Sciatic nerve (tissue), 2 donors: ENCODE data around the gene REX1BD. TPM values are rescaled to one million over a fixed set of nuclear protein-coding genes. Genes with fewer than 3 reads are reported as not detected.
"Not testable (repeated sequence)": the region's sequence is repeated elsewhere in the genome, so short reads cannot be mapped to it uniquely, and the experiment has no call there.

Source experiments
- ATAC-seq: fragments of 200-7000 bp; cut with Tn5 transposase; one replicate; pipeline ENCODE4 v1.9.1; 2020; ENCODE audit warnings: mild to moderate bottlenecking, moderate library complexity
- DNase-seq: peaks from one replicate; pipeline ENCODE4 v3.0.0-alpha.2; 2020; ENCODE audit warnings: low spot score
- intact Hi-C: fragments of 100-400 bp; cut with DNase I; formaldehyde crosslinking; loops from one replicate; pipeline ENCODE4 v1.14.2; 2022
- total RNA-seq: library from RNA; stranded (reverse); fragmentation: NEBNext Ultra II Directional; extraction: Animal tissue kit (Norgen Biotek cat#: 25700); gene quantifications from one replicate; pipeline ENCODE4 v1.2.1, GENCODE V29; 2021
- donor health status: DM: no; HTN: no; CAD: no.
- donor health status: DM: no; HTN: no; CAD: no.

Gene REX1BD
- total RNA-seq, 1 donor from 2014 or later = 58.1 TPM

DNA sequence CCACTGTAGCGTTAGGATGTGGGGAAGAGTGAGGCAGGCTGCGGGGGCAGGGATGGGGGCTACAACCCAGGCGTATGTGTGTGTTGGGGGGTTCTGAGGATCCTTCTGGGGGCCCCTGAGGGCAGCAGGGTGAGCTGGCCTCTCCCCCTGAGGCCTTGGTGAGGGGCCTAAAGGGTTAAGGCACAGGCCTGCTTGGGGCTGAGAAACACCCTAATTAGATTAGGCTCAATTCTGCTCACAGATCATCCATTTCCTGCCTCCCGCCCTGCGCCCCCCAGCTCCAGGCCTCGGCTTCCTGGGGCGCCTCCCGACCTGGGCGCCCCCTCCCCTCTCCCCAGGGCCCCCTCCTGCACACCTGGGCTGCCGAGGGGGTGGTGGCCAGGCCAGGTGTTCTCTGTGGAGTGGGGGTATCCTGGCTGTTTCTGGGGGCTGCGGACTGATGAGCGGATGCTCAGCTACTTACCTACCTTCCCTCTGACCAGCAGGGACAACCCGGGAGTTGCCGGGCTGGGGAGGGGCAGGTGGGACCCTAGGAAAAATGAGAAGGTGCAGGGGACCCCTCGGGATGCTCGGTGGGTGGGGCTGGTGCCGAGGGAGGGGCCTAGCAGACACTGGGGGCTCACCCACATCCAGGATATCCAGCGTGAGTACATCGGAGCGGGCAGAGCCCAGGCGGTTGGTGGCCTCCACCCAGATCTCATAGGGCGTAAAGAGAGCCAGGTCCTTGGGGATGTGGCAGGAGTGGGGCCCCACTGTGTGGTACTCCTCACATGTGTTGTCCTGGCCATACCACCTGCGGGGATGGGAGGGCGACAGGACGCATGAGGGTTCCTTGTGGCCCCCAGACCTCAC is 9.4 kb downstream of the REX1BD start:
- intact Hi-C loops = loop anchor here (10.0 kb wide), 1 partner anchor 77 kb away; no protein-coding TSS in a partner anchor
- DNase-seq (no peak), ATAC-seq (no peak)

DNA sequence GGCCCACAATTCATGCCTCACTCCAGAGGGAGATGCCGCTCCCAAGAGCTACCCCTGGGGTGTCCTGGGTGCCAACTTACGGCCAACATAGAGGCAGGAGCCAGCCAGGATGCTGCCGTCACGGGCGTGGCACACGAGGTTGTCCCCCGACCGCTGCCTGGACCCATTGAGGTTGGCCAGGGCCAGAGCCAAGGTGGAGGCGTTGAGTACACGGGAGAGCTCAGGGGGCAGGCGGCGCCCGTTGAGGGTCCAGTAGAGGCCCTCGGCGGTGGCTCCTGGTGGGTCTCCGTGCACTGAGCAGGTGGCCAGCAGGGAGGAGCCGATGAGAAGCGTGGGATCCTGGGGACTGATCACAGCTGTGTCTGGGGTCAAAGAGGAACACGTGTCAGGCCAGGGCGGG is 10.9 kb downstream of the REX1BD start:
- intact Hi-C loops = loop anchor here (10.0 kb wide), 1 partner anchor 75 kb away; no protein-coding TSS in a partner anchor
- ATAC-seq = no peak
- no peak for DNase-seq

DNA sequence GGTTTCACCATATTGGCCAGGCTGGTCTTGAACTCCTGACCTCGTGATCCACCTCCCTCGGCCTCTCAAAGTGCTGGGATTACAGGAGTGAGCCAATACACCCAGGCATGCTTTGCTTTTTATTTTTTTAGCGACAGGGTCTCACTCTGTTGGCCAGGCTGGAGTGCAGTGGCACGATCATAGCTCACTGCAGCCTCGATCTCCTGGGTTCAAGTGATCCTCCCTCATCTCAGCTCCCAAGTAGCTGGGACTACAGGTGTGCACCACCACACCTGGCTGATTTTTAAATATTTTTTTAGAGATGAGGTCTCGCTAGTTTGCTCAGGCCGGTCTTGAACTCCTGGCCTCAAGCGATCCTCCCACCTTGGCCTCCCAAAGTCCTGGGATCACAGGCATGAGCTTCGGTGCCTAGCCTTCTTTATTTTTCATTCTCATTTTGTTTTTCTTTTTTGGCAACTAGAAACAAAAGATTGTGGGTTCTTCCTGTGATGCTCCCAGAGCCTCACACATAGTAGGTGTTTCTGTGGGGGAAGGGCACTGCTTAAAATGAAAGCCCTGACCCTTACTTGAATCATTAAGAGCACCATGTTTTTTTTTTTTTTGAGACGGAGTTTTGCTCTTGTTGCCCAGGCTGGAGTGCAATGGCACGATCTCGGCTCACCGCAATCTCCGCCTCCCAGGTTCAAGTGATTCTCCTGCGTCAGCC is 12.2 kb downstream of the REX1BD start:
- ATAC-seq, DNase-seq, intact Hi-C loops: not testable (repeated sequence)

DNA sequence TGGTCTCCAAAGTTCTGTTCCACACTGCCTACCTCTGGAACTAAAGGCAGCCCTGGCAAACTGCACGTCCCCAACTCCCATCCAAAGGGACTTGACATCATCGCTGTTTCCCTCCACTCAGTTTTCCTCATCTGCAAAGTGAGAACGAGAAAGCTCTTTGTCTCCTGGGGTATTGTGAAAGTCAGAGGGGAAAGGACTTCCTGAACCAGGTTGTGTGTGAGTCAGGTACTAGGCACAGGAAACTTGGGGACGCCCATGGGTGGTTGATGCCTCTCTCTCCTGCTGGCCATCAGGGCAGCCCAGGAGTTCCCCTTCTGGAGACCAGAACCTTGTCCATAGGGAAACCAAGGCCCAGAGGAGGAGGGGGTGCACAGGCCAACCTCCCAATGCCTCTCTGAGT is 13.3 kb downstream of the REX1BD start:
- ATAC-seq = no peak
- intact Hi-C loops = no loop called here

DNA sequence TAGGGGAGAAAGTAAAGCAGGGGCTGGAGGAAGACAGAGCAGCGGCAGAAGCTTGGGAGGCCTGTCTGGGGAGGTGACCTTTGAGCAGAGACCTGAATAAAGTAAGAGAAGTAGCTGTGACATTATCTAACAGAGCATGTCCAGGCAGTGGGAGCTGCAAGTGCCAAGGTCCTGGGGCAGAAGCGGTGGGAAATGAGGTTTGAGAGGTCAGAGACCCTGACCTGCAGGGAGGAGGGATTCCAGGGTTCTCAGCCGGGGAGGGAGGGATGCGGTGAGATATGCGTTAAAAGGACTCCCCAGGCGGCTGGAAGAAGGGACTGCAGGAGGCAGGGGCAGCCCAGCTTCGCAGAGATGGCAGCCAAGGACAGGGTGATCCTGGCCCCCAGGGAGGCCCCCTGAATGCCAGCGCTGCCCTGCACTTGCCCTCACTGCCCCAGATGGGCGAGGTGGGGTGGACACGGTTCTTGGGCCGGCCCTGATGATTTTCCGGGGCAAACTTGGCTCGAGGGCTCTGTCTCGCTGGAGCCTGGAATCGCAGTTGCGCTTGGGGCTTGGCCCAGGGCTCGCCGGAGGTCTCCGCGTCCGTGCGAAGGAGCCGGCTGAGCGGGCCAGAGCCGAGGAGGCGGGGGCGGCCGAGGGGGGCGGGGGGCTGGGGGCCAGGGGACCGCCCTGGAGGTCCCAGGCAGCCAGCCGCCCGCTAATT is 14.8 kb downstream of the REX1BD start:
- no peak for DNase-seq
- intact Hi-C loops = no loop called here
- no peak for ATAC-seq

More for the DNA sequence above, 13.3 kb downstream of the REX1BD start:
- no peak for DNase-seq

DNA sequence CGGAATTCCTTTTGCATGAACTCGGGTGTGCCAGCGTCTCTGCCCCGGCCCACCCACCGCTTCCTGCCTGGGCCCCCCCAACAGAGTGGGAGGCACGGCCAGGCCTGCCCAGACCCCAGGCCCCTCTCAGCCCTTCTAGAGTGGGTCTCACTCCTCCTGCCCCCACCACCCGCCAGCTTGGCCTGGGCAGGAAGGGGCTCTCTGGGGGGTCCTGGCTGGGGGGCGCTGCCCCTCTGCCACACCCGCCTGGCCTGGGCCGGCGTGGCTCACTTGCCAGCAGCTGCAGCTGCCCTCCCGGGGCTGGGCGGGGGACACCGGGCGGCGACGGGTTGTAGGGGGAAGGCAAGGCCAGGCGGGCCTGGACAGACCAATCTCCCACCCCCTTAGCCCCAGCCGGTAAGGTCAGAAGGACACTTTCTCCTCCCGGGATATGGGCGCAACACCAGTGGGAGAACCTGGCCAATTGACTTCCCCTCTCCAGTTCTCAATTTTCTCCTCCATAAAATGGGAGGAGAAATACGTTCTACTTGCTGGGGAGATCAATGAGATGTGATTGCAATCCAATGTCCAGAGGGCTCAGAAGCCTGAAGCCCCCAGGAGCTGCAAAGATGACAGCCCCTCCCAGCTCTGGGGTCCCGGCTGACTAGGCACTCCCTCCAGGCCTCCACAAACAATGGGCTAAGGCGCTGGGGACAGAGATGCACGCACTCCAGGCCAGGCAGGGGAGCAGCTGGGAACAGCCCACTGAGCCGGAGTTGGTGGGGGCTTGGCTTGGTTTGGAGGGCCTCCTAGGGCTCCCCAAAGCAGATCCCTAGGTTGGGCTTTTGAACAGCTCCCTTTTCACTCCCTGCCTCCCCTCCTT is 15.6 kb downstream of the REX1BD start:
- ATAC-seq (no peak), DNase-seq (no peak)
- intact Hi-C loops = no loop called here

DNA sequence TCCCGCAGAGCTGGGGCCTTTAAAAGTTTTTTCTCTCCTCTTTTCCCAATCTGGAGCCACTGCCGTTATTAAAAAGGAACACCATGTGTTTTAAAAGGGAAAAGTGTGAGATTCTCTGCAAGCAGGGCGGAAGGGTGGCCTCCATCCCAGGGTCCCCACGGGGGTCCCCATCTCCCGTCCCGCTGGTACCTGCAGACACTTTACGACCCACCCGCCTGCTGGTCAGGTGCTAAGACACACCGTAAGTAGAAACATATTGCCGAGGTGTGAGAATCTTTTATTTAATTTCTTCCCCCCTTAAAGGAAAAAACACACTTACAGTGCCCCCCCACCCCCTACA is 16.2 kb downstream of the REX1BD start:
- intact Hi-C loops = no loop called here
- no peak for ATAC-seq
- no peak for DNase-seq

DNA sequence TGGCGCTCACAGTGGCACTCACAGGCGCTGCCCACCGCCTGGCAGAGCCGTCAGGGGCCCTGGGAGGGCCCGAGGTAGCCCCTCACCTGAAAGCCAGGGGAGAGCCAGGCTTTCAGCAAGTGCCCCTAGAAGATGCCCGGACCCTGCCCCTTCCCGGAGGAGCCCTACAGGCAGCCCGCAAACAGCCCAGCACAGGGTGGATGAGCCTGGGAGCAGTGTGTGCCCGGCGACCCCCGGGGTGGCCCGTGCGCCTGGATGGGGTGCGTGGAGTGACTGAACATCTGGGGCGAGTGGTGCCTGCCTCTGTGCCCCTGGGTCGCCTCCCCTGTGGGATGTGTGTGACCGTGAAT is 16.6 kb downstream of the REX1BD start:
- no peak for DNase-seq
- ATAC-seq = peak; percentile 16
- intact Hi-C loops = no loop called here

DNA sequence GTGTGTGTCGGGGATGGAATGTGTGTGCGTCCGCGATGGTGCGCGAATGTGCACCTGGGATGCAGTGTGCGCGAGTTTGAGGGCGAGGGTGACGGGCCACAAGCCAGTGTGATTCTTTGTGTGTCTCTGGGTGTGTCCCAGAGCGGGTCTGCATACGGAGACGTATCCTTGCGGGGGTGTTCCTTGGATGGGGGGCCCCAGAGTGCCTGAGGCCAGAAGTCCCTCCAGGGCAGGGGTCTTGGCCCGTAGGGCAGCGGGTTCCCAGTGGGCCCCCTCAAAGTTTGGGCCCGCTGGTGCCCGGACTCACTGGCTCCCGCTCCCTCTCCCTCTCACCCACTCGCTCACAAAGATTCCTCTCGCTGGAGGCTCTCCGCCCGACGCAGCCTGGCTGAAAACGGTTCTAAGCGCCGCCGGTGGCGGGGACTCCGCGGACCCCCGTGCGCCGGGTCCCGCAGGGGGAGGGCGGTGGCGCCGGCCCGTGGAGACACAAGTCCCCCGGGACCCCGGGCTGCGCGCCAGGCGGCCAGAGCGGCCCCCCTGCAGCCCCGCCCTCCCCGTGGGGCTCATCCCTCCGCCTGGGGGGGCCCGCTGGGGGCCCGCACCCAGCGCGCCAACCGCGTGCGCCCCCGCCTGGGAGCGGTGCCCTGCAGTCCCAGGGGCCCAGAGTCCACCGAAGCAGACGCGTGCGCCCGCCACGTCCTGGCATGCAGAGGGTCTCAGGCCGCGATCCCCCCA is 17.1 kb downstream of the REX1BD start:
- peak; percentile 4 for ATAC-seq
- intact Hi-C loops = no loop called here
- no peak for DNase-seq

DNA sequence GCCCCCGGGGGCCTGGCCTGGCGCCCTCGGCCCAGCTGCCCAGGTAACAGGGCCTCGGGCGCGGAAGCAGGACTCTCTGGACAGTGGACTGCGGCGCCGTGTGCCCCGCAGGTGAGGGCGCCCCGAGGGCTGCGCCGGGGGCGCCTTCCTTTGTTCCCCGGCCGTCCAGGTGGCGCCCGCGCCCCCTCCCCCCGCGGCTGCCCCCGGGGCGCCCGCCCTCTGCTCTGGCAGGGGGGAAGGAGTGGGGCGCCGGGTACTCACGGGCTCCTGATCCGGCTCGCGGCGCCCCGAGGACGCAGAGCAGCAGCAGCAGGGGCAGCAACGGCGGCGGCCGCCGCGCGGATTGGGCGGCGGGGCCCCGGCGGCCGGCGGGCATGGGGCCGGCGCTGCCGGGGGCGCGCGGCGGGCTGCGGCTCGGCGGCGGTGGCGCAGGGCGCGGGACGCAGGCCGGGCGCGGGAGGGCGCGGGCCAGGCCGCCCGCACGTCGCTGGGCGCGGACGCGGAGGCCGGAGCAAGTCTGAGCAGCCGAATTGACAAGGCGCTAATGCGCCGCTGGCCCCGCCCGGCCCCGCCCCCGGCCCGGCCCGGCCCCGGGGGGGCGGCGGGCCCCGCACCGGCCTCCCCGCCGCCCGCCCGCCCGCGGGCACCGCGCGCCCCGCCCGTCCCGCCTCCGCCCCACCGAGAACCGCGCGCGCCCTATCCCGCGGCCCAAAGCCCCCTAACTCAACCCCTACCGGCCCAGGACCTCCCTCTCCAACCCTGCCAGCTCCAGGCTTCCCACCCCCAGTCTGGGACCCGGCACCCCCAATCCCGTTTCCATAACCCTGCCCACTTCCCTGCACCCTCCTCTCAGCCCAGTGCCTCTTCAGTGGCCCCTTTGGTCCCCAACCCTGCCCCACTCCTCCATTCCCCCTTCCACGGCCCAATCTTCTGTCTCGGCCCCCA is 18.0 kb downstream of the REX1BD start, which contains the start of gene CRLF1:
TSS of gene CRLF1 (minus strand) at position 519 of the 945 bp plus-strand sequence. CDS start at position 376, 143 bp downstream.
- DNase-seq (no peak), ATAC-seq (peak; percentile 8)
- intact Hi-C loops = no loop called here

DNA sequence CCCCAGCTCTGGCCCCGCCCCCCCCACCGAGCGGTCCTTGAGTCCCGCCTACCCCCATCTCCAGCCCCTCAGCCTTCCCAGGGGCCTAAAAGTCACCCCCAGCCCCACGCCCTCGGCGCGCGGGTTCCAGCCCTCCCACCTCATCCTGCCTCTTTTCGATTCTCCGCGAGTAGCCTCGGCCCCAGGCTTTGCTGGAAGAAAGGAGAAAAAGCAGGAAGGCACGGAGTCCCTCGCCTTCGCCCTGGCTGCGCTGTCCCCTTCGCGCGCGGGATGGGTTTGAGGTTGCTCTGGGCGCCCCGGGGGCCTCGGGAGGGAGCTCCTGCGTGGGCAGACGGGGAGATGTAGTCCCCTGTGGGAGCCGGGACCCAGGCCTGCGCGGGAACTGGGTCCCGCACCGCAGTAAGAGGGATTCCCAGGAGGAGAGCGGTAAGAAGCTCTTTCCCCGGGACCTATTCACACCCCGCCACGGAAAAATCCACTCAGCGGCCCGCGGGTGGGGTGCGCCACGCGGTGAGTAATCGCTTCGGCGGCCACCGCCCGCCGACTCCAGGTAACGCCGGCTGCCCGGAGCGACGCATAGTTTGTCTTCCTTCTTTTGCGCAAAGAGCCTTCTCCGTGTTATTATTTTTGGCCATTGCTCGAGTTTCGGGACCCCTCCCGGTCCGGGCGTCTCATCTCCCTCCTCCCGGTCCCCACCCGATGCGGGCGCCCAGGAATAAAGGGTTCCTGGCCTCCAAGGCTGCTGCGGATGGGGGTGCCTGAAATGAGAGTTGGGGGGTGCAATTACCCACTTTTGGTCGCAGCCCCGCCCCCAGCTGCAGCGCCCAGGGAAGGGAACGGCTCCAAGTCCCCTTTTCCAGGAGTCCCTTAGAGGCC is 18.9 kb downstream of the REX1BD start:
- no peak for DNase-seq
- ATAC-seq = peak; percentile 5

DNA sequence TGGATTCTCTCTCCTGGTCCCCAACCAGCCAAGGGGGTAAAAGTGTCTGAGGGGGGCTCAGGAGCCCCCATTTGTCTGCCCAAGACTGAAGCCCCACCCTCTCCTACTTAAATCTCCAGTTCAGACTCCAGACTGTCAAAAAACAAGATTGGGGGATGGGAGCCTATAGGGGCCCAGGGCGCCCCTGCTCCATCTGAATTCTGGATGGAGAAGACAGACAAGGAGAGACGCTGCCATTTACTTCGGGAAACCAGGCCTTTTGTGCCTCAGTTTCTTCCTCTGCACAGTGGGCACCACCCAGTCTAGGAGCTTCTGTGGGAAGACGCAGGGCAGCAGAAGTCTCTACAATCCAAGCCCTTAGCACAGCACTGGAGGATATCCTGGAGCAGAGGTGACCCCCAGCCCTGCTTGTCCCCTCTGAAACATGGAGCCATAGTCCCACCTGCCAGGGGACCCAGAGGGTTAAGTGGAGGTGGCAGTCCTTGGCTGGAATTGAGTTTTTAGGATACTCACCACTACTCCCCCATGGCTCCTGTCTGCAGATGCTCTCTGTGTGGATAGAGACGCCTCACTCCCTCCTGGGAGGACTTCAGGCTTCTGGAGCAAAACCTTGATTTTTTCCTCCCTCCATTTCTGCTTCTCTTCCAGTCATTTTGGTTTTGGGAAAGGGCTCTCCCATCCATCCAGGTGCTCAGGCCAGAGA is 19.7 kb downstream of the REX1BD start:
- intact Hi-C loops = no loop called here
- ATAC-seq (no peak), DNase-seq (no peak)

More for the DNA sequence above, 18.9 kb downstream of the REX1BD start:
- intact Hi-C loops = no loop called here

DNA sequence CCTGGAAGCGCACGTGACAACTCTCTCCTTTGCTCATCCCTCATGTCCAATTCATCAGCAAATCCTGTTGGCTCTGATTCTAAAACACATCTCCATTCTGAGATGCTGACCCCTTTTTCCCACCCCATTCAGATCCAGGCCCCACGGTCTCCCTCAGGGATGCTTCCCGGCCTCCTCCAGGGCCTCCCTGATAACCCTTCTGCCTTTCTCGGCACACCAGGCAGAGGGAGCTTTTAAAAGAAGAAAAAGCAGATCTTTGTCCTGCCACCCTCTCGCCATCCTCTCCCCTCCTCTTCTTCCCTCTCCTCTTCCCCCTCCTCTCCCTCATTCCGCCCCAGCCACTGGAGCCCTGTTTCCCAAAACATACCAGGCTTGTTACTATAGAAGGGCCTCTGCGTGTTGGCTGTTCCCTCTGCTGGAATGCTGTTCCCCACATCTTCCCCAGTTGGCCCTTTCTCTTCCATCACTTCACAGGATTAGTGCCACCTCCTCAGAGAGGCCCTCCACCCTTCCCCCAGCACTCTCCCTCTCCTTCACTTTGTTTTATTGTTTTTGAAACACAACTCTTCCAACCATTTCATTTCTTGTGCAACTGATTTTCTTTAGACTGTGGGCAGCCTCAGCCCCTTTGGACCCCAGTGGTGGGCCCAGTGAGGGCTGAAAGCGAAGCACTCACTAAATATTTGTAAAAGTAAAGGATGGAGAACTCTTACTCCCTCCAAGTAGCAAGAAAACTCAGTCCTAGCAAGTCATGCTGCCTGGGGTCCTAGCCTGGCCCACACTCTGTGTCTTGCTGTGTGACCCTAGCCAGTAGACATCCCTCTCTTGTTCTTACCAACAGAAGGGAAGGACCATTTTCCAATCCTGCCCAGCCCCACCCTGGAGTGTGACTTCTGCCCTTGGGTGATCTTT is 20.5 kb downstream of the REX1BD start:
- no peak for DNase-seq
- intact Hi-C loops = no loop called here
- no peak for ATAC-seq

DNA sequence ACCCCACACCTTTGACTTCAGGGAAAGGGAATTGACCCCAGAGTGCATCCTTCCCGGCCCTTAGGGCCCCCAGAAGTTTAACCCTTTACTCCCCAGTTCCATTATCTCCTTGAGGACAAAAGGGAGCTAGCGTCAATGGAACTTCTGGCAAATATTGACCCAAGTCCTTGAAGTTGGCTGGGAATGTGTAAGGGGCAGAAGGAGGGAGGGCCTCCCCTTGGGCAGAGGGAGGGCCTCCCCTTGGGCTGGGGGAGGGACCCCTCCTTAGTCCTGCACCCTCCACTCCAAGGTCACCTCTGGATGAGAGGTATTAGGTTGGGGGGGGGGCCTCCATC is 21.1 kb downstream of the REX1BD start:
- intact Hi-C loops = no loop called here
- ATAC-seq (no peak), DNase-seq (no peak)

DNA sequence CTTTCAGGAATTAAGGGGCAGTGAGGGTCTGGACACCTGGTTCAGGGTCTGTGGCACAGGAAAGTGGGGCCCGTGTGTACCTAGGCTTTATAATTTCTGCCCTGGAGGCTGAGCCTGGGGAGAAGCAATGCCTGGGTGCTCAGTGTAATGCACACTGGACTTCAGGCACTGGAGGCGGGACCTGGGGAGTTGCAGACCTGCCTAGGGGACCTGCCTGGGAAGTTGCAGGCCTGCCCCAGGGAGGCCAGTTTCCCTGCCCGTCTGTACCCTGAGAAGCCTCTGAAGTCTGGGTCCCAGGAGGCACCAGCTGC is 21.6 kb downstream of the REX1BD start:
- ATAC-seq = no peak

More for the DNA sequence above, 21.6 kb downstream of the REX1BD start:
- no peak for DNase-seq
- intact Hi-C loops = no loop called here
